Activated T-helper 1 cell treated with anti-CD3 and anti-CD28 coated beads, Interleukin-12 subunit alpha, Interleukin-12 subunit beta, Interleukin-2, Interleukin-4 antibody, amounts not matched to agents 30 ng/mL and 10 ng/mL and 1 ng/mL, durations not matched to agents 14 hours and 24 hours and 36 hours (primary cell): ENCODE results near the gene AQP1. TPM values are rescaled to one million over a fixed set of nuclear protein-coding genes. Genes with fewer than 3 reads are reported as not detected.

Experiments used
- DNase-seq: peaks from one replicate; pipeline ENCODE4 v3.0.0; 2021; ENCODE audit warnings: low spot score
- H3K27ac Mint-ChIP-seq: one replicate; pipeline ENCODE4 v1.8.0; 2021; ENCODE audit warnings: mild to moderate bottlenecking, mixed read lengths
- H3K27me3 Mint-ChIP-seq: one replicate; pipeline ENCODE4 v1.8.0; 2022; ENCODE audit warnings: mild to moderate bottlenecking, moderate library complexity, mixed read lengths; ENCODE audit not compliant: insufficient read depth
- H3K36me3 Mint-ChIP-seq: one replicate; pipeline ENCODE4 v1.8.0; 2021; ENCODE audit warnings: low read depth, mixed read lengths
- H3K4me1 Mint-ChIP-seq: one replicate; pipeline ENCODE4 v1.8.0; 2021; ENCODE audit warnings: low read depth, mixed read lengths
- H3K4me3 Mint-ChIP-seq: one replicate; pipeline ENCODE4 v1.8.0; 2021; ENCODE audit warnings: mild to moderate bottlenecking, moderate library complexity, mixed read lengths
- H3K9me3 Mint-ChIP-seq: one replicate; pipeline ENCODE4 v1.8.0; 2021; ENCODE audit warnings: mixed read lengths
- intact Hi-C: fragments of 100-400 bp; cut with micrococcal nuclease; formaldehyde crosslinking; loops from one replicate; pipeline ENCODE4 v1.15.1; 2024
- total RNA-seq: library from RNA; stranded (reverse); gene quantifications from 2 replicates; pipeline ENCODE4 v1.2.3, GENCODE V29; 2022

The AQP1 gene
- total RNA-seq, 1 donor from 2014 or later = 0.13 TPM

DNA sequence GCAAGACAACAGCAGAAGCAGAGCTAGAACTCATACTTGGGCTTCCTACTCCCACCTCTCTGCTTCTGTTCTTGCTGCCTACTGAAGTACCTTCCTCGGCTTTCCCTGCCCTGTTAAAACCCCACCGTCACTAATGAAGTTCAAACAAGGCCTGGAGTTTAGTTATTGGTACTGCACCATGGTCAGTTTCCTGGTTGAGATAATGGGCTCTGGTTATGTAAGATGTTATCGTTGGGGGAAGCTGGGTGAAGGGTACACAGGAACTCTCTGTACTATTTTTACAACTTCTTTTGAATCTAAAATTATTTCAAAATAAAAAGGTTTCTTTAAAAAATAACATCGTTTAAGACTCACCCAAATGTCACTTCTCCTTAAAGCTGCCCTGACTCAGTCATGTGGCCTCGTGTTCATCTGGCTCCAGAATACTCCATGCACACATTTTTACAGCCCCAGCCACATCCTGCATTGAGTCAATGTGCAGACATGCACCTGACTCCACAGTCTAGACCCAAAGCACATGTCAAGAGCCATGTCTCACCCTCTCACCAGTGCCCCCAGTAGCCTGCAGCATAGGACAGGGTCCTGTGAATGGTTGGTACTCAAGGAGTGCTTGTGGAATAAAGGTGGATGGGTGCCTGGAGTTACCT is 36.9 kb upstream of the AQP1 start:
- Mint-ChIP-seq H3K9me3 (no peaks in the 10 kb centered on the region), H3K27me3 (no peaks in the 10 kb centered on the region), H3K27ac (no peak overlapping the region), H3K4me1 (no peaks in the 10 kb centered on the region), H3K36me3 (no peaks in the 10 kb centered on the region), H3K4me3 (no peak overlapping the region)
- DNase-seq = no peak
- intact Hi-C loops = no loop called here

DNA sequence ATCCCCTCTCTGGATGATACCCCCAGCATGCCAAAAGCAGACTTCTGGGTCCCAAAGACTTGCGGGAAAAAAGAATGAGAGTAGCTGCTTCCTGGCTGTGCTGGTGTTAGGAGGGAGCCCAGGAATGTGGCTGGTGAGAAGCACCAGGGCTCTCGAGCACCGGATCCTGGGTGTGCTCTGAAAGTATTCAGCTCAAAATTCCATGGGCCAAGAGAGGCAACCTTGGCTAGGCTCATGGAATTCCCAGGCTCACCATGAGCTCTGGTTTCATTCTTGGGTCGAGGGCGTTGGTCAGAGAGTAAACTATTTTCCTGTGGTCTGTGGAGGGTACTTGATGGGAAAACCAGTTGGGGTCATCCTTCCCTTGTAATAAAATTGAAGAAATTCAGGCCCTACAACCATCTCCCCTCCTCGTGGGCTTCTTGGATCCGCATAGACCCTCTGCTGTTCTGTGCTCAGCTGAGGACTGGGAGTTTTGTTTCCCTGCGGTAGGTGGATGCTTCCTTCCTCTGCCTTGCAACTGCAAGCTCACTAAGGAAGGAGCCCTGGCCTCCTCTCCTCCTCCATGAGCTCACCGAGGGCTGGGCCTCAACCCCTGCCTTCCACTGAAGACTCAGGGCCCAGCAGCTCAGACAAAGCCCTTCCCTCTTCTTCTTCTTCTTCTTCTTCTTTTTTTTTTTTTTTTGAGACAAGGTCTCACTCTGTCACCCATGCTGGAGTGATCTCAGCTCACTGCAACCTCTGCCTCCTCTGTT is 34.5 kb upstream of the AQP1 start:
- intact Hi-C loops = no loop called here
- Mint-ChIP-seq H3K27me3 (no peaks in the 10 kb centered on the region), H3K27ac (no peak overlapping the region), H3K36me3 (no peaks in the 10 kb centered on the region), H3K9me3 (no peaks in the 10 kb centered on the region), H3K4me1 (no peaks in the 10 kb centered on the region), H3K4me3 (no peak overlapping the region)
- DNase-seq = no peak

DNA sequence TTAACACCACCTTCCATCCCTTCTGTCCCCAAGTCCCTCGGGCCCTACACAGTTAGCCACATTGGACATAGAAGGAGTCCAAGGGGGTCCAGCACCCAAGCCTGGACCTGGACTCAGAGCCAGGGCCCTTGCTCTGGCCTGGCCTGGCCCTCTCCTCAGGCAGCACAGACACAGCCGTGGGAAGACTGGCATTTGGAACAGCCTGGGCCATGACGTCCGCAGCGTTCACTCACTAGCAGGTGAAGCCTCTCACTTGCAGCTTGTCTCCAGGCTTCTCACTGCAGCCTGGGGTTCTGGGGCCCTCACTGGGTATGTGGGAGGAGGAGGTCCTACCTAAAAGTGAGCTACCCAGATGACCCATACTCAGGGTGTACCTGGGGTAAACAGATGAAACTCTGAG is 33.7 kb upstream of the AQP1 start:
- H3K27ac Mint-ChIP-seq = no peak overlapping the region
- no peak for DNase-seq
- H3K9me3 Mint-ChIP-seq = no peaks in the 10 kb centered on the region
- no peak overlapping the region for H3K4me3 Mint-ChIP-seq
- no peaks in the 10 kb centered on the region for H3K36me3 Mint-ChIP-seq
- H3K4me1 Mint-ChIP-seq = no peaks in the 10 kb centered on the region
- intact Hi-C loops = no loop called here
- no peaks in the 10 kb centered on the region for H3K27me3 Mint-ChIP-seq

DNA sequence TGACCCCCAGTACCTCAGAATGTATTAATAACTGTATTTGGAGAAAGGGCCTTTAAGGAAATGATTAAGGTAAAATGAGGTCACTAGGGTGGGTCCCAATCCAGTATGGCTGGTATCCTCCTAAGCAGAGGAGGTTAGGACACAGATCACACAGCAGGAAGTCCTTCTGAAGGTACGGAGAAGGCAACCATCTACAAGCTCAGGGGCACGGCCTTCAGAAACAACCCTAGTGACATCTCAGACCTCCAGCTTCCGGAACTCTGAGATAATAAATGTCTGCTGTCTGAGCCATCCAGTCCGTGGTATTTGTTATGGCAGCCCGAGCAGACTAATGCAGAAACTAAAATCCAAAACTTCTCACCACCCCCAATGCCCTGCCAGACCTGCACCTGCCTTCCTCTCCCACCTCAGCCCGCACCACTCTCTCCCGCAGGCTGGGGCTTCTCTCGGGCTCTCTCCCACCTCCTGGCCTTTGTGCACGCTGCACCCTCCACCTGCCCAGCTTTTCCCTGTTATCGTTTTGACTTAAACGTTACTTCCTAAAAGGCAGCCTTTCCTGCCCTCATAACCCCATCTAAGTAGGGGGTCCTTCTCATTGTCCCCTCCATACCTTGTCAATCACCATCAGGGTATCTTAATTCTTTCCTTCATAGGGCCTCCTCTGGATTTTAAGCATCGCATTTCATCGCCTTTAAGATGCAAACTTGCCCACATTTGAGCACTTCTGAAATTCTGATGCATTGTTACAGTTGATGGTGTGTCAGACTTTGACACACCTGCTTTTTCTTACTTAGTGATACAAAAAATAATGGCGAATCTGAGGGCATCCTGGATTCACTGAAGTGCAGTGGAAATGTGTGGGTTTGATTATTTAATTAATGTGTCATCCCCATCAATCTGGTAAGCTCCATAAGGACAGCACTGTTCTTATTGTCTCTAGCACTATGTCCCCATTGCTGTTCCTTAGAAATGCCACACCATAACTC is 32.2 kb upstream of the AQP1 start:
- Mint-ChIP-seq H3K4me1 (no peaks in the 10 kb centered on the region), H3K36me3 (no peaks in the 10 kb centered on the region), H3K9me3 (no peaks in the 10 kb centered on the region), H3K4me3 (no peak overlapping the region), H3K27ac (no peak overlapping the region), H3K27me3 (no peaks in the 10 kb centered on the region)
- DNase-seq = no peak
- intact Hi-C loops = no loop called here

DNA sequence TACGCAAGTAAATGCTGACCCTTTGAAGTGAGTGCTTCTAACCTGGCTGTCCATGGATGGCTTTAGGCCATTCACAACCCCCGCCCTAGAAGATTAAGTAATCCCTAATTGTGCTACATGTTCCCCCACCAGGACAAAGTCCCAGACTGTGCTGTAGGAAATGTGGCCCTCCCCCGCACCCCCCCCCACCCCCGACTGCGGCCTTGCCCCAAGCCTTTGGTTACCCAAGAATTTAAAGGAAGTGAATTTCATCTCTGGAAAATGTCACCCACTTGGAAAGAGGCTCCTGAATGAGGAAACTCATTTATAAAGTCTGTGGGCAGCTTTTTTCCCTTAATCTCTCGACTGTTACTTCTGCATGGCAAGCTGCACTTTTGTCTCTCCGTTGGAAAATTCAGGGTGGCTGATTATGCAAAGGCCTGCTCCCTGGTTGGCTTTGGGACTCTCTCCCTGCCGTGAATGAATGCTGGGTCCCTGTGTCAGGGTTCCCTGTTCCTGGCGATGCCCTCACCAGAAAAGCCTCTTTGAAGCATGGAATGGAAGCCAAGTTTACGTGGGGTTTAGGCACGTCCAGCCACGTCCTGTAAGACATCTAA is 31.4 kb upstream of the AQP1 start:
- Mint-ChIP-seq H3K27ac (no peak overlapping the region), H3K4me1 (no peaks in the 10 kb centered on the region), H3K9me3 (no peaks in the 10 kb centered on the region), H3K4me3 (no peak overlapping the region), H3K27me3 (no peaks in the 10 kb centered on the region), H3K36me3 (no peaks in the 10 kb centered on the region)
- intact Hi-C loops = no loop called here
- no peak for DNase-seq

DNA sequence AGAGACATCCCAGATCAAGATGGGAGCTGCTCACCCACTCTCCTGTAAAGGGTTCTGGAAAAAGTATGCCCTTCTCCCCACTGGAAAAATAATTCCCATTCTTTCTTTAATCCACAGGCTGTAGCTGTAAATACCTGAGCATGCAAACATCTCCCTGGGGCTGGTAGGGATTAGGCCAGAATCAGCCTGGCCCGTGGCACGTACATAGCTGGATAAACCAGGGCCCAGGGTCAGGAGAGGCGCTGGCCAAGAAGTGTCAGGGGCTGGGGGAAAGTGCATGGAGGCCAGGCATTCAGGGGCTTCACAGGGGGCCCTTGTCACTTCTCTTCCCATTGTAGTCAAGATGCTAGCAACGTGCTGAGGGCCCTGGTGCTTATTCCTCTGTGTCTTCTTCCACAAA is 30.7 kb upstream of the AQP1 start:
- Mint-ChIP-seq H3K36me3 (no peaks in the 10 kb centered on the region), H3K9me3 (no peaks in the 10 kb centered on the region), H3K4me3 (no peak overlapping the region), H3K4me1 (no peaks in the 10 kb centered on the region), H3K27me3 (no peaks in the 10 kb centered on the region), H3K27ac (no peak overlapping the region)
- DNase-seq = no peak
- intact Hi-C loops = no loop called here

DNA sequence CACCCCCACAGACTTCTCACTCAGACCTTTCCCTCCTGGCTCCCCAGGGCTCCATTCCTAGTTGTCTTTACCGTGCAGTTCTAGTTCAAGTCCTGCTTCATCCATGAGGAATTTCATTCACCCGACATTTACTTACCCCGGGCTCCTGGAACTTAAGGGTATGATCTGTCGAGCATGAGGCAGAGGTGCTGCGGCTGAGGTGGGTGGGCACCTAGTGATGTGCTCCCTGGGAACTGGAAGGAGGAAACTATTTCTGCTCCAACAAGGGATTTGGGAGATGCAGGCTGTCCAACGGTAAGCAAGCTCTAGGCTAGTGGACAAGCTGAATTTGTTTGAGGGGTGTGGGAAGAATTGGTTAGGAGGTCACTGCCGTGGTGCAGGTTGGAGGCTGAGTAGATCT is 30.2 kb upstream of the AQP1 start:
- DNase-seq = no peak
- intact Hi-C loops = no loop called here
- no peak overlapping the region for H3K27ac Mint-ChIP-seq
- no peaks in the 10 kb centered on the region for H3K36me3 Mint-ChIP-seq
- H3K4me1 Mint-ChIP-seq = no peaks in the 10 kb centered on the region
- H3K27me3 Mint-ChIP-seq = no peaks in the 10 kb centered on the region
- no peaks in the 10 kb centered on the region for H3K9me3 Mint-ChIP-seq
- no peak overlapping the region for H3K4me3 Mint-ChIP-seq

DNA sequence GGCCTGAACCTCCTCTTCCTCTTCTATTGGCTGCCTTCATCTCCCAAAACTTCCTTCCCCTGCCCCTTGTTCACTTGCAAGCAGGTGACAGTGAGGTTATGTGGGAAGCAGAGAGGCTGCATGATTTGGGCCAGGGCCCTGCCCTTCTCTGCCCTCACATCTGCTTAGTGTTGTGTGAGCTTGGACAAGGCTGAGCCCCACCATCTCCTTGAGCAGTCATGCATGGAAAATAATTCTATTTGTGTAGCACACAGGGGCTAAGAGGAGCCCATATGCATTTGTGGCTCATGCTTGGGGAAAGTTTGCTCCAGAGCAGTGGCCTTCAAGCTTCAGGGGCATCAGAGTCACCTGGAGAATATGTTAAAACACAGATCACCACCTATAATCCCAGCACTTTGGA is 26.8 kb upstream of the AQP1 start:
- Mint-ChIP-seq H3K4me3 (no peak overlapping the region), H3K9me3 (no peaks in the 10 kb centered on the region), H3K27ac (no peak overlapping the region), H3K4me1 (no peaks in the 10 kb centered on the region), H3K36me3 (no peaks in the 10 kb centered on the region), H3K27me3 (no peaks in the 10 kb centered on the region)
- DNase-seq = no peak
- intact Hi-C loops = no loop called here

DNA sequence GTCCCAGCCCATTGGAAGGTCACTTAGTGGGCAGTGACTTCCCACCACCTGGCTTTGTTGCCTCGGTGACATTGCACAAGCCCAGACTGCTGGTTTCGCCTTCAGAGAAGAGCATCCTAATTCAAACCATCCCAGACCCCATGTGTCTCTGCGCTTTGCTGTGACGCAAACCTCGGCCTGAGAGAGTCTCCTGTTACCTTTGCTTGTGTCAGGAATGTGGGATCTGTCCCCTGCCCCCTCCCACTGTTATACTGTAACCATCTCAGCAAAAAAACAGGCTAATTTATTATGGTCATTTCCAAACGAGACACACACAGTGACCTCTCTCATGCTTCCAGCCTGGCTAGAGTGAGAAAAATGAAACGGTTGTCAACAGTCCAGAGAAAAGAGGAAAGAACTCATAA is 25.0 kb upstream of the AQP1 start:
- no peaks in the 10 kb centered on the region for H3K36me3 Mint-ChIP-seq
- intact Hi-C loops = no loop called here
- no peak overlapping the region for H3K4me3 Mint-ChIP-seq
- H3K4me1 Mint-ChIP-seq = no peaks in the 10 kb centered on the region
- DNase-seq = no peak
- no peaks in the 10 kb centered on the region for H3K9me3 Mint-ChIP-seq
- no peaks in the 10 kb centered on the region for H3K27me3 Mint-ChIP-seq
- no peak overlapping the region for H3K27ac Mint-ChIP-seq

DNA sequence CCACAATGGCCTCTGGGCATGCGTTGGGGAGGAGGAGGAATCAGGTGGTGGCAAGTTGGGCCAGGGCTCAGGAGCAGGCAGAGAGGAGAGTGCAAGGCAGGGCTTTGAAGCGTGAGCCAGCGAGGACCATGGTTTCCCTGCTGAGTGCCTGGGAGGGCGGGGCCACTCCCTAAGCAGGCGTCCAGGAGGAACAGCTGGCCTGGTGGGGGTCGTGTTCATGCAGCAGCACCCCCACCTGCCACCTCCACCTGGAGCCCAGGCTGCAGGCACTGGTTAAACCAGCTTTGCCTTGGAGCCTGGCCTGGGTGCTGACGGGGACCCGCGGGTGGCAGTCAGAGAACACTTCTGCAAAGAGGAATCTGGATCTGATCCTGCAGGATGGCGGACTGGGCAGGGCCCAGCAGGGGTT is 24.2 kb upstream of the AQP1 start:
- Mint-ChIP-seq H3K27ac (no peak overlapping the region), H3K4me3 (no peak overlapping the region), H3K36me3 (no peaks in the 10 kb centered on the region), H3K9me3 (no peaks in the 10 kb centered on the region), H3K27me3 (no peaks in the 10 kb centered on the region), H3K4me1 (no peaks in the 10 kb centered on the region)
- no peak for DNase-seq
- intact Hi-C loops = no loop called here

DNA sequence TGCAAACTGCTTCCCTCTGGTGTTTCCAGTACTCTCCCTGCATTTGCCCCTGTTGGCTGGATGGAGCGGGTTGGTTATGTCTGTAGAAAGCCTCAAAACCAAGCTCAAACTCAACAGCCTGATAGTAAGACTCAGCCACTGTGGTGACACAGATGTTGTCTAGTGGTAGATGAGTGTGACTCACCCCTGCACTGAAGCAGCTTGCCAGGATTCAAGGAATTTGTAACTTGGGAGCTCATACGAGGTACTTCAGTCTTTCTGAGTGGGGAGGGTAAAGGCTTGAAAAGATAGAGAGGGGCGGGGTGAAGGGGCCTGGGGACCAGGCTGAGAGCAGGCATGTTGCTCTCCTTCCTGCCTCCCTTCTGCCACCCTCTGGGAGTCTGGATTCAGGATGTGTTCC is 22.9 kb upstream of the AQP1 start:
- H3K4me3 Mint-ChIP-seq = no peak overlapping the region
- no peak overlapping the region for H3K27ac Mint-ChIP-seq
- intact Hi-C loops = no loop called here
- DNase-seq = no peak
- H3K9me3 Mint-ChIP-seq = no peaks in the 10 kb centered on the region
- no peaks in the 10 kb centered on the region for H3K36me3 Mint-ChIP-seq
- no peaks in the 10 kb centered on the region for H3K4me1 Mint-ChIP-seq
- H3K27me3 Mint-ChIP-seq = no peaks in the 10 kb centered on the region

DNA sequence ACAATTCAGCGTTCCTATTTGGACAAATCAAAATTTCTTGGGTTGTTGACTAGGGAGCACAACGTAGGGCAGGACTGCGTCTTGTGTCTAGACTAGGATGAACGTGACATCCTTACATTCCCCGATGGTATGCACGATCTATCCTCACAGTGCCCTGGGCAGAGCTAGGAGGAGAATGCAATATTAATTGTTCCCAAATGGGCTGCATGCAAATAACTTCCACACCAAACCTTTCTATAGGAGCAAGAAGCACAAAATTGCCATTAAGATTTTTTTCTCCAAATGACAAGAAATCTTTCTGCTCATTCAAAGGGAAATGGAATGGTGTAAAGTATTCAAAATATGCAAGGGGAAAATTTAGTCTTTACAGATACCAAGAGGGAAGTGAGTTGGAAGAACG is 21.4 kb upstream of the AQP1 start:
- DNase-seq = no peak
- Mint-ChIP-seq H3K4me1 (no peaks in the 10 kb centered on the region), H3K9me3 (no peaks in the 10 kb centered on the region), H3K36me3 (no peaks in the 10 kb centered on the region), H3K27me3 (no peaks in the 10 kb centered on the region), H3K27ac (no peak overlapping the region), H3K4me3 (no peak overlapping the region)
- intact Hi-C loops = no loop called here

DNA sequence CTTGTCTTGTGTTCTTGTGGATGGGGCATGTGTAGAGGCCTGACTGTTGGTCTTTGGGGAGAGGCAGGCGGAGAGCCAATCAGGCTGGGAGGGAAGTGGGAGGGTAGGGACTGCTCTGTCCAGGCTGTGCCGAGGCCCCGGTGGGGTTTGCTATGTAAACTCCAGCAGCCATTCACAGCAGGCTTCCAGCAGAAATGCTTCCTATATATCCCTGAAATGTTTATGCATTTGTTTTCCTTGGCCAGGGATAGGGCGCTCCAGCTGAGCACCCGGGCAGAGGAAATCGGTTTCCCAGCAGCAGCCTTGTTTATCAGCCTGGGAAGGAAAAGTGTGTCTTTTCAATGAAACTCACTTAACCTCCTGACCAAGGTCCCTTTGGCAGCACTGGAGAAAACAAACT is 18.3 kb upstream of the AQP1 start:
- Mint-ChIP-seq H3K4me3 (no peak overlapping the region), H3K36me3 (no peaks in the 10 kb centered on the region), H3K27ac (no peak overlapping the region), H3K9me3 (no peaks in the 10 kb centered on the region), H3K27me3 (no peaks in the 10 kb centered on the region), H3K4me1 (no peaks in the 10 kb centered on the region)
- DNase-seq = no peak
- intact Hi-C loops = no loop called here
